DMS114 treated with DMSO at 0.1 percent for 48 hours (cell line): ENCODE data around the gene MARK3.
A peak's percentile ranks its signal among the peaks of the same experiment; 100 is the strongest.

Experiments
- DNase-seq: peaks from one replicate; lab custom pipeline; 2025; ENCODE audit not compliant: unreplicated experiment; lab: John Stamatoyannopoulos, UW

The MARK3 gene

DNA sequence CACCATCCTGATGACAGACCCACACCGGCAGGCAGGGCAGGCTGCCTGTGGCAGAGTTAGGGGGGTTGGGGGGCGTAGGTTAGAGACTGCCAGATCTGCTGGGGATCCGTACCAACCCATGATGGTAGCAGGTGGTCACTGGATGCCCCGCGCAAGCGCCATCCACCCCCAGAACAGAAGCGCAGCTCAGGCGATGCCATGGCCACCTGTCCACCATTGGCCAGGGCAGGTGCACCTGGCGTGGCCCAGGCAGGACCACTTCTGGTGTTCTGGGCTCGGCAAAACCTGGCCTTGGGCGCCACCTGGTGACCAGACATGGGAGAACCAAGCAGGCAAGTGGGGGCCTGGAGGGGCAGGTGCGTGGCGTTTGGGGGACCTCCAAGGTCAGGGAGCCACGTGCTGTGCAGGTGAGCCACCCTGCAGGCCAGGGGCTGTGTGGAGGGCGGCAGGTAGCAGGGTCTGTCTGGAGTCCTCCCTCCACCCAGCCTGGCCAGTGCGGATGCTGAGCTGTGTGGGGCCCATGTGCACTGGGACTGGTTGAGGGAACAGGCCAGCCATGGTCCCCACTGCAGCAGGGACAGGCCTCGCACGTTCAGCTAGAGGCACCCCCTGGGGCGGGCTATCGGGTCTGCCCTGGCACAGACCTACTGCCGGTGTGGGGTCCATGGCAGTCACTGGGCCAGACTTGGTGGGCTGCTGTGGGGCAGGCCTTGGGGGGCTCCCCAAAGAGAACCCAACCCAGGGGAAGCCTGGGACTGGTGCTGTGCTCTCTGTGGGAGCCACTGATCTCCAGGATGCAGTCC, 161.6 kb downstream of the MARK3 start:
- DNase-seq, result peak; percentile 18

DNA sequence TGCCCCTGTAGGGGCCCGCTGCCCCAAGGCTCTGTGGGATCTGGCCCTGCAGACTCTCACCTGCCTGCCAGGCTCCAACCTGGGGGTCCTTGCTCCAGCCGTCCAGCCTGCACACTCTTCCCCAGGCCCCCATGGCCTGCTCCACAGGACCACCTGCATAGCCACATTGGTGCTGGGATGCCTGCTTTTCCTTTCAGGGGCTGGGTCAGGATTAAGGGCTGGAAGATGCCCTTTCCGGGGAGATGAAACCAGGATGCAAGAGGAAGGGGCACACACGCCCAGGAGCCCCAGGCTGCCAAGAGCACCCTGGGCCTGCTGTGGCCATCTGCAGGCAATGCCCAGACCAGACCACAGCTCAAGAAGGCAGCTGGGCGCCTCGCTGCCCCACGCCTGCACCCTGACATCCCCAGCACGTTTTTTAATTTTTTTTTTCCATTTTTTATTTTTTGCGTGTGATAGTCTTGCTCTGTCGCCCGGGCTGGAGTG, 162.3 kb downstream of the MARK3 start:
- no peak for DNase-seq

DNA sequence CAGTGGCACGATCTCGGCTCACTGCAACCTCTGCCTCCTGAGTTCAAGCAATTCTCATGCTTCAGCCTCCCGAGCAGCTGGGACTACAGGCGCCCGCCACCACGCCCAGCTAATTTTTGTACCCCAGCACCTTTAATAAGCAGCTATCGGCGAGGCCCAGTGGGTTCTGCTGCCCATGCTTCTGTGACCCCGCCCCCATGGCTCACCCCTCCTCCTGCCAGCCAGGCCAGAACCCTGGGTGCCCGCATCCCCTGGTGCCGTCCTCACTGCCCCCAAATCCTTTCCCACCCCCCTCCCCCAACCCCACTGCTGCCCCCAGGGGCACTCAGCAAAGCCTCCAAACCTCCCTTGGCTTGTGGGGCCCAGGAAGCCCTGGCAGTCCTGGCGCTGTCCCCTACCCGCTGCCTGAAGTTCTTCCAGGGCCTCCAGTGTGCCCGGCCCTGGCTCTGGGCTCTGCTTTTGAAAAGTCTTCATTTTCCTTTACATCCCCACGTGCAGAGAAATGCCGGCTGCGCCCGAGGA, 162.8 kb downstream of the MARK3 start:
- no peak for DNase-seq

DNA sequence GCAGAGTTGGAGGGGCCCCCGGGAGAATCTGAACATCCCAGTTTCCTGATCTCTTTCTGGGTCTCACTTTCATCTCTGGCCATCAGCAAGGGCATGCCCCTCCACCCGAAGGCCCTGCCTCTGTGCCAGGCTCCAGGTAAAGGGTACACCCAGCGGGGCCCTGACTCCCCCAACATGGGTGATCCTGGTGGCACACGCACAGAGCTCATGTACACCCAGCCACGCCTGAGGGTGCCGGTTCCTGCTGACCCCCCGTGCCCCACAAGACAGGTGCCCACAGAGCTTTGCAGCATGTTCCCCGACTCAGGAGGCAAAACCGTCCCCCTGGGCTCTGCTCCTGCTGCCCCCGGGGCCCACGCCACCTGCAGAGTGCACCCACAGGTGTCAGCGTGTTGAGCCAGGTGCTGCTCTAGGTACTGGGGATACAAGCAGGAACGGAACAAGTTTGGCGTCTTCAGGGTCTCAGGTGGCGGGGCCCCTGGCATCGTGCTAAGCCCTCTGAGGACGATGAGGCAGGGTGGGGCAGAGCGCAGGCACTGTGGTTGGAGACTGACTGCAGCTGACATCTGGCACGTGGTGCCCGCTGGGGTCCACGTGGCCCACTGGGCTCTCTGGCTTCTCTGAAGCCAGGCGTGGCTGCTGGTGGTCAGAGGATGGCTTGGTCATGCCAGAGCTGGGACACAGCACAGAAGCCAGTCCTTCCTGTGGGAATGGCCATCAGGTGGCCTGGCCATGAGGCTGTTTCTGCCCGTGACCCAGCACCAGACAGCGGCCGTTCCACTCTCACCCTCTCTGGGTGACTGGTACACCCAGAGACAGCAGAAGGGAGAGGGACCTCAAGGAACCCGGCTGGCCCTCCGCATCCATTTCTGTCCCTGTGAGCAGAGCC, 163.5 kb downstream of the MARK3 start:
- no peak for DNase-seq

DNA sequence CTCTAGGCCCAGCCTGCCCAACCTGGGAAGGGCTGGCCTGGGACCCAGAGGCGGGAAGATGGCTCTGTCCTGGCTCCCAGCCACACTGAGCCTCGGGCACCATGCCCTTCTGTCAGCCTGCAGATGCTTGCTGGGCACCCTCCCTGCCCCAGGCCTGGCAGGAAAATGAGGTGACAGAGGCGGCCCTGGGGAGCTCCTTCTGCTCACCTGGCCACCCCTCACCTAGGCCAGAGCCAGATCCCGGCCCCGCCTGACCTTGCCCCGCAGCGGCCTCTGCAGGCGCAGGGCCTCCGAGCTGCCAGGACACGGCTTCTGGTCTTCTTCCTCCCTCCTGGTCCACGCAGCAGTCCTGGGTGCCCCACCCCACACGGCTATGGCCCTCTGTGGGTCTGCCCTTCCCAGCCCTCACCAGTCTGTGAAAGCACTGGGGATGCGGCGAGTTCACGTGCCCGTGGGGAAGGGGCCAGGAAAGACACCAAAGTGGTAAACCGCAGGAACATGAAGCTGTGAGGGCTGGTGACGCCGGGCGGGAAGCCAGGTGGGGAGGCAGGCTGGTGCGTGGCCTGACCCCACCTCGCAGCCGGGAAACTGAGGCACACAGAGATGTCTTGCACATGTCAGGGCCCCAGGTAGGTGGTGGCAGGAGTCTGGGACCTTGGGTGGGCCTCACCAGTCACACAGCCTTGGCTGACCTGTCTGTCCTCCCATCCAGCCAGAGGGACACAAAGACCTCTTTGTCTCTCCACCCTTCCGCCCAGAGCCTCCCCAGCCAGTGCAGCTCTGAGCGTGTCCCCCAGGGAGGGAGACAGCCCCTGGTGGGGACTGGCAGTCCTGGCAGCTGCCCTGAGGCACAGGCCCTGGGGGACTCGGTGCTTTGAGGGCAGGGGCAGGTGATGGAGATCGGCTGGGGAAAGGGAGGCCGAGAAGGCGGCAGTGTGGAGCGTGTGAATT, 164.4 kb downstream of the MARK3 start:
- no peak for DNase-seq

DNA sequence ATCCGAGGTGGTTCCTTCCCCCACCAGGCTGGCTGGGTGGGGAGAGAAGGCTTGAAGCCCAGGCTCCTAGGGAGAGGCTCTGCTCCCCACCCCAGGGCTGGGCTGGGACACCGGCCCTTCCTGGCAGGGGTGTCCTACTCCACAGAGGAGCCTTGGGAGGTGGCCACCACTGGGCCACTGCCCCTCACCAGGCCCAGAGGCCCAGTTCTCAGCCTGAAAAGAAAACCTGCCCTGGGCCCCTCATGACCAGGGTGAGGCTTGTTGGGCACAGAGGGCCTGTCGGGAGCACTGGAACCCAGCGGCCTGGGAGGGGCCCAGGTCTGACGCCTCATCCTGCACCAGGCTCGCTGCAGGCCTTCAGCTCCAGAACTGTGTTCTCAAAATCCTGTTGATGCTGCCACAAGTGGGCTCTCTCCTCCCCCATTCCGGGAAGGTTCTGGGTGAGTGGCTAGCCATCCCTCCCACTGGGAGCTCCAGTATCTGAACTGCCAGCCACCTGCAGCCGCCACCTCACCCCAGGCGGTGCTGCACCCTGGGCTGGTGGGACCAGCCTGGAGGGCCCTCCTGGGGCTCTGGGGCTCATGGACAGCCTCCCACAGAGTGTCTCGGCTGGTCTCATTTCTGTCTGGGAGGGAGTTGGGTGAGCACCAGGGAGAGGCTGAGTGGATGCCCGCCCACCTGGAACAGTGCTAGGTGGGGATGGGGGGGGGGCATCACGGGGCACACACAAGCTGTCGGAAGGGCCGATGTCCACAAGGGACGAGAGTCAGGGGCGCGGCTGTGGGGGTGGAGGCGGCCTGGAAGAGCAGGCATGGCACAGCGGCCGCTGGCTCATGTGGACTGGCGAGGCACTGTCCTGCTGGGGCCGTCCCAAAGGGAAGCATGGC, 165.5 kb downstream of the MARK3 start:
- no peak for DNase-seq

DNA sequence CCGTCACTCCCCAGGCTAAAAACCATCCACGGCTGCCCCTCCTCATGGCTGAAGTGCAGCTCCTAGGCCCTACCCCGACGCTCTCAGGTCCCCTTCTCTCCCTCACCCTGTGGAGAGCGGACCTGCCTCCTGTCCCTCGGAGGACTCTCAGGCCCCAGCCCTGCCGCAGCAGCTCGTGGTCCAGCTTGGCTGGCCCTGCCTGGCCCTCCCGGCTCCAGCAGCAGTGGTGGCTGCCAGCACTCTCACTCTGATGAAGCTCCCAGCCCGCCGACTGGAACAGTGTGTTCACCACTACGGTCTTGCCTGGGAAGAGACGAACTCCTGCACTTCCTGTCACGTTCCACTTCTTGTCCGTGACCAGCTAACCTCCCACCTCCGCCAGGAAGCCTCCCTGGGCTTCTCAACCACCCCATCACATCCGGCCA, 166.1 kb downstream of the MARK3 start:
- DNase-seq, result no peak

DNA sequence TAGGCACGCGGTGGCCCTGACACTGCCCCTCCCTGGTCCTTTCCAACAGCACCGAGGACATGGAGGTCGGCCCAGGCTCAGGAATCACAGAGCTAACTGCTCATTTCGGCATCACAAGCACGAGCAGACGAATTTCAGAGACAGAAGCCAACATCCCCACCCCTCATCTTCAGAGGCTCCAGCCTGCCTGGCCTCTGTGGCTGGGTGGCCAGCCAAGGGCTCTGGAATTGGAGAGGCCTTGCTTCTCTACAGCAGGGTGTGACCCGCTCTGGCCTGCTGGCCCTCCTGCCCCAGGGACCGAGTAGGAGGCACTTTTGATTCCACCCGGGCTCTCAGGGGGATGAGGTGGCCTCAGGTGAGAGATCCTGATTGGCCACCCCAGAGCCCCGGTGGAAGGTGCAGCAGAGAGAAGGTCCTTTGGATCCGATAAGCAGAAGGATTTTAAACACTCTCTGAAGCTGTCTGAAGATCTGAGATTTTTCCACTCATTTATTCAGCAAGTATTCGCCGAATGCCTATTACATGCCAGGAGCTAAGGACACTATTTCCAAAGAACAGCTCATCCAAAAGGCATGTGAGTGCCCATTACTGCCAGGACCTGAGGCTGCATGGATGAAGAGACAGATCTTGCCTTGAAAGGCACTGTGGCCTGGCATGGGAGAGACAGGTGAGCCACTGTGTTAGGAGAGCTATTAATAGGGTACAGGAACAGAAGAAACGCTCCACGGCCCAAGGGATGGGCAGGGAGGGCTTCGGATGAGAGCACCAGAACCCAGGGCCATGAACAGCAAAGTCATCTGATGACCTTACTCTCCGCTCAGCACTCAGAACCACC, 167.0 kb downstream of the MARK3 start:
- no peak for DNase-seq

DNA sequence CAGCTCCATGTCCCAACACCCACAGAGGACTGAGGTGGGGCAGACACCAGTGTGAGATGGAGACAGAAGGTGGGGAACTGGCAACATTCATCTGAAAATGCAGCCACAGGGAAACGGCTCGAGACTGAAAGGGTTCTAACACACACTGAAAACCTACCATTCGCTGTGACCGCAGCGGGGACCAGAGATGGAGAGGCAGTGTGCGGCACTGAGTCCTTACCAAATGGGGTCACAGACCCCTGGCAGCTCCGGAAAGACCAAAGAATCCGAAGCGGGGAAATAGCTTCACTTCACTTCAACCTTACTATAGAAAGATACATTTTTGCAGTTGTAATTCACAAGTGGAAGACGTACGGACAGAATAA, 167.6 kb downstream of the MARK3 start:
- DNase-seq, result no peak
